Stimulated activated naive CD8-positive, alpha-beta T cell treated with anti-CD3 and anti-CD28 coated beads, Interleukin-15, amount 100 ng/mL, for 72 hours (primary cell): Measurements from ENCODE around the gene NECTIN1.

Source experiments
- ATAC-seq: fragments of 150-1000 bp; cut with Tn5 transposase; 2 replicates; pipeline ENCODE4 v1.10.0; 2021; ENCODE audit warnings: mild to moderate bottlenecking, moderate library complexity
- DNase-seq, 2 donors: peaks; one replicate each; pipeline ENCODE4 v3.0.0; 2021 to 2022
- H3K27ac Mint-ChIP-seq, 2 donors: one replicate each; pipeline ENCODE4 v1.8.0; 2022; ENCODE audit warnings: mild to moderate bottlenecking in 2 of 2, mixed read lengths in 2 of 2, moderate library complexity in 2 of 2
- H3K27me3 Mint-ChIP-seq: one replicate; pipeline ENCODE4 v1.8.0; 2022; ENCODE audit warnings: mixed read lengths
- H3K4me1 Mint-ChIP-seq: one replicate; pipeline ENCODE4 v1.8.0; 2022; ENCODE audit warnings: mild to moderate bottlenecking, mixed read lengths
- H3K4me3 Mint-ChIP-seq, 2 donors: one replicate each; pipeline ENCODE4 v1.8.0; 2022; ENCODE audit warnings: mild to moderate bottlenecking in 2 of 2, mixed read lengths in 2 of 2, moderate library complexity in 1 of 2
- H3K9me3 Mint-ChIP-seq, 2 donors: one replicate each; pipeline ENCODE4 v1.8.0; 2022; ENCODE audit warnings: mixed read lengths in 2 of 2

Gene NECTIN1

GRCh38 chr11:119712459-119713358, 16.3 kb downstream of the NECTIN1 start:
- no peak for DNase-seq
- no peak for ATAC-seq
- peaks cover 34% of the 10 kb centered on the region for H3K27me3 Mint-ChIP-seq
- H3K4me3 Mint-ChIP-seq = no peak overlapping the region
- H3K4me1 Mint-ChIP-seq = peaks cover 21% of the 10 kb centered on the region
- H3K27ac Mint-ChIP-seq = peak overlapping the region in 1 of 2 donors; percentile 14
- H3K9me3 Mint-ChIP-seq = no peaks in the 10 kb centered on the region

DNA sequence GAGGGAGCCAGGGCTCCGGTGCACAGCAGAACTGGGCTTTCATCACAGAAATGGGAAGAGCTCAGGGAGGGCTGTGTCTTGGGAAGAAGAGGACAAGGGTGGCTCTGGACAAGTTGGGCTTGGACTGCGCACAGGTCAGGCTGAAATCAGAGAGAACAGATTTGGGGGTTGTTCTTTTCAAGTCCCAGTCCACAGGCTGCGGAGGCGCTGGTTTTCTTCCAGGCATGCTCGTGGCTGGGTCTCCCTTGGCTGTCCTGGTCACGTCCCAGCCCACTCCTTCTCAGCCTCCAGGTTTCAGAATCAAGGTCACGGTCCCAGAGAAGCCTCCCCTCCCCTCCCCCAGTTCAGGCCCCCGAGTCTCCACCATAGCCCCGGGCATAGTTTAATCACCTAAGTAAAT, 17.0 kb downstream of the NECTIN1 start:
- Mint-ChIP-seq H3K4me1 (peaks cover 21% of the 10 kb centered on the region), H3K27me3 (peaks cover 41% of the 10 kb centered on the region), H3K4me3 (no peak overlapping the region), H3K27ac (no peak overlapping the region), H3K9me3 (no peaks in the 10 kb centered on the region)
- ATAC-seq (no peak), DNase-seq (no peak)

DNA sequence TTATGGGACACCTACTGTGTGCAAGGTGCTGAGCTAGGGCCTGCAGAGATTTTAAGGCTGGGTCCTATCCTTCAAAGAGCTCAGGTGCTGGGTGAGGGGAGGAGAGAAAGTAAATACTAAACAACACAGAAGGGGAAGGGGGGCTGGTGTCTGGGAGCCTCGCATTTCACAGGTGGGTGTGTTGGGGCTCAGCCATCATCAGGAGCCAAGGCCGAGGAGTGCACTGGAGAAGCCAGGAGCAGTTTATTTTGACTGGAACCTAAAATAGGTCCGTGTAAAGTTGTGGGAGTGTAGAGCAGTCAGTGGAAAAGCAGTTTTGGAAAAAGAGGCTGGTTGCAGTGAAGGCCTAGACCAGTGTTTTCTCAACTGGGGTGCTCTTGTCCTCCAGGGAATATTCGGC, 17.5 kb downstream of the NECTIN1 start:
- H3K9me3 Mint-ChIP-seq = no peaks in the 10 kb centered on the region
- peaks cover 41% of the 10 kb centered on the region for H3K27me3 Mint-ChIP-seq
- H3K27ac Mint-ChIP-seq = no peak overlapping the region
- DNase-seq (no peak), ATAC-seq (no peak)
- peaks cover 21% of the 10 kb centered on the region for H3K4me1 Mint-ChIP-seq
- H3K4me3 Mint-ChIP-seq = no peak overlapping the region

GRCh38 chr11:119710417-119710816, 18.6 kb downstream of the NECTIN1 start:
- DNase-seq = no peak
- Mint-ChIP-seq H3K27me3 (peaks cover 41% of the 10 kb centered on the region), H3K9me3 (no peaks in the 10 kb centered on the region), H3K4me3 (no peak overlapping the region), H3K4me1 (peaks cover 21% of the 10 kb centered on the region), H3K27ac (no peak overlapping the region)
- no peak for ATAC-seq

- H3K4me1 Mint-ChIP-seq = peaks cover 21% of the 10 kb centered on the region
- no peak overlapping the region for H3K27ac Mint-ChIP-seq
- DNase-seq (no peak), ATAC-seq (peak; percentile 21)
- H3K9me3 Mint-ChIP-seq = no peaks in the 10 kb centered on the region
- peak overlapping the region in 1 of 2 donors; percentile 37 for H3K4me3 Mint-ChIP-seq
- peaks cover 41% of the 10 kb centered on the region for H3K27me3 Mint-ChIP-seq
These were observed 19.2 kb downstream of the NECTIN1 start for GRCh38 chr11:119709638-119710346.

GRCh38 chr11:119709171-119709570, 19.8 kb downstream of the NECTIN1 start:
- Mint-ChIP-seq H3K27ac (no peak overlapping the region), H3K9me3 (no peaks in the 10 kb centered on the region), H3K4me3 (peak overlapping the region in 1 of 2 donors; percentile 37), H3K4me1 (peaks cover 21% of the 10 kb centered on the region), H3K27me3 (peaks cover 41% of the 10 kb centered on the region)
- DNase-seq = no peak
- peak; percentile 17 for ATAC-seq

DNA sequence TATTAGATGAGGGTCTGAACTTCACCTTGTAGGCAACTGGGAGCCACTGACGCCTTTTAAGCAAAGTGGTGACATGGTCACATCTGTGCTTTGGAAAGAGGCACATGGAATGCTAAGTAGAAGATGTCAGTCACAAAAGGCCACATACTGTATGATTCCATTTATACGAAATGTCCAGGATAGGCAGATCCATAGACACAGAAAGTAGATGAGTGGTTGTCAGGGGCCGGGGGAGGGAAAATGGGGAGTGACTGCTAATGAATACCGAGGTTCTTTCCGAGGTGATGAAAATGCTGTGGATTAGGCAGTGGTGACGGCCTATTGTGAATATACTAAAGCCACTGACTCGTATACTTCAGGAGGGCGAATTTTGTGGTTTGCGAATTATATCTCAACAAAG, 20.6 kb downstream of the NECTIN1 start:
- H3K9me3 Mint-ChIP-seq = no peaks in the 10 kb centered on the region
- peaks cover 41% of the 10 kb centered on the region for H3K27me3 Mint-ChIP-seq
- ATAC-seq = no peak
- DNase-seq = no peak
- H3K27ac Mint-ChIP-seq = no peak overlapping the region
- H3K4me1 Mint-ChIP-seq = peaks cover 21% of the 10 kb centered on the region
- H3K4me3 Mint-ChIP-seq = peak overlapping the region in 1 of 2 donors; percentile 29

DNA sequence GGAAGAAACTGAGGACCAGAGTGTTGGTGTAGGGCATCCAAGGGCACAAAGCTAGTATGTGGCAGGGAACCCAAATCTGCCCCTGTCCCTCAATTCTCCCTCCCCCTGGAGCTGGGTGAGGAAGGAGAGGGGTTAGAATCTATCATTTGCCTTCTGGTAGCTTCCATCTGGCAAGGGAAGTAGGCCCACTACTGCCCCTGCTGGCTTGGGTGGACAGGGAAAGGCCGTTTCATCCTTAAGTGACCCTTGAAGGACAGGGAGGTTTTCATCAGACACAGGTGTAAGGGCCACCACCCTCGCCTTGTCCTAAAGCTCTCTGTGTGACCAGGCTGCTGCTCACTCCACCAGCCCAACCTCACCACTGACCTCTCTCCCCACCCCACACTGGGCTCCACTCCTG, 22.1 kb downstream of the NECTIN1 start:
- peaks cover 35% of the 10 kb centered on the region for H3K27me3 Mint-ChIP-seq
- ATAC-seq (no peak), DNase-seq (no peak)
- H3K9me3 Mint-ChIP-seq = no peaks in the 10 kb centered on the region
- H3K27ac Mint-ChIP-seq = no peak overlapping the region
- H3K4me3 Mint-ChIP-seq = no peak overlapping the region
- peaks cover 21% of the 10 kb centered on the region for H3K4me1 Mint-ChIP-seq

- Mint-ChIP-seq H3K4me1 (peaks cover 21% of the 10 kb centered on the region), H3K4me3 (no peak overlapping the region), H3K9me3 (no peaks in the 10 kb centered on the region), H3K27ac (no peak overlapping the region), H3K27me3 (peaks cover 35% of the 10 kb centered on the region)
- DNase-seq (no peak), ATAC-seq (no peak)
These were observed 23.0 kb downstream of the NECTIN1 start for GRCh38 chr11:119706029-119706428.

DNA sequence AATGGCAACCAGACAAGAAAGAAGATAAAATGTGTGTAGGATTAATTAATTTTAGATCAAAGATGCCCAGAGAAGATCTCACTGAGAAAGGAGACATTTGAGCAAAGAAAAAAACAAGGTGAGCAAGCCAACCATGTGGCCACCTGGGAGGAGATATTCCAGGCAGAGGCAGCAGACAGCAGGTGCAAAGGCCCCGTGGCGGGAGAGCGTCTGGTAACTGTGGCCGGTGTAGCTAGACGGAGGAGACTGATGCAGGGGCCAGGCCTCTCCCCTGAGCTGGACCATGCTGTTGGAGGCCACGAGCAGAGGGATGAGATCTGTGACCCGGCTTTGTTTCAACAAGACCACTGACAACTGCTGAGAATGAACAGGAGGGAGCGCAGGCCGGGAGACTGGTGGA, 23.6 kb downstream of the NECTIN1 start:
- H3K27ac Mint-ChIP-seq = no peak overlapping the region
- no peaks in the 10 kb centered on the region for H3K9me3 Mint-ChIP-seq
- peaks cover 34% of the 10 kb centered on the region for H3K27me3 Mint-ChIP-seq
- DNase-seq = no peak
- peaks cover 19% of the 10 kb centered on the region for H3K4me1 Mint-ChIP-seq
- no peak for ATAC-seq
- no peak overlapping the region for H3K4me3 Mint-ChIP-seq

- Mint-ChIP-seq H3K27ac (no peak overlapping the region), H3K4me3 (no peak overlapping the region), H3K27me3 (peaks cover 29% of the 10 kb centered on the region), H3K4me1 (peaks cover 14% of the 10 kb centered on the region), H3K9me3 (no peaks in the 10 kb centered on the region)
- ATAC-seq = no peak
- DNase-seq = no peak
These were observed 24.2 kb downstream of the NECTIN1 start for GRCh38 chr11:119704849-119705248.

DNA sequence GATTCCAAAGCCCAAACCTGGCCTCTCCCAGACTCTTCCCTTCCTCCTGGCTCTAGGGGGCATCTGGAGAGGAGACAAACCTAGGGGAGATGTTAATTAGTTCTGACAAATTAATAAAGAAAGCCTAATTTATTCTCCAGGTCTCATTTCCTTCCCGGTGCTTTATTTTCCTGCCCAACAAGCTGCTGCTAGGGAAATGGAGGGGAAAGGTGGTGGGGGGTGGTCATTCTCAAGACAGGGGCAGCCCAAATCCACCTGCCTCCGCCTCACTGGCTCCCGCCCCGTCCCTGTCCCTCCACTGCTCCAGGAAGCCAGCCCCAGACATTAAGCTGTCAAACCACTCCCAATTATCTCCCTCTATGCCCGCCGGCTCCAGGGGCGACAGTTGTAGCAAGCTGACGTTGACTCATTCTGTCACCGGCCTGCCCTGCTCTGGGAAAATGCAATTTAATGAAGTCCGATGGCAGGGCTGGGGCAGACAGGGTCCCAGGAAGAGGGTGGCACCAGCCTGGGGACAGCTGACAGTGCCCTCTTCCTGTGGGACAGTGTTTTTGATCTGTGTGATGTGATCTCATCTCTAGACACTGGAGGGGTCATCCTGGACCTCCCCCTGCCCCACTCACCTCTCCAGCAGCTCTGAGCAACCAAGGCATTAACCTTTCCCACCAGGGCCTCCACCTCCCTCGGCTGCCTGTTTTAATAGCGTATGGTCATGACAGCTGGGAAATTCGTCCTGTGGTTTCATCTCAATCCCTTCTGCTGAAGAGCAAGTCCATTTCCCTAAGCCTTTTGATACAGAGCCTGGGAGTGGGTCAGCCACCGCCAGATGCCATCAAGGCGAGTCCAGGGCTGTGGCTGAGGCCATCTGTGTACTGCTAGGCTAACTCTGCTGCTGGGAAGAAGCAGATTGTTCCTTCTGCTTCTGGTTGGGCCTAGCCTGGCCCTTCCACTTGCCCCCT, 27.1 kb downstream of the NECTIN1 start:
- H3K27ac Mint-ChIP-seq = no peak overlapping the region
- peaks cover 3% of the 10 kb centered on the region for H3K4me1 Mint-ChIP-seq
- DNase-seq (no peak), ATAC-seq (no peak)
- no peaks in the 10 kb centered on the region for H3K9me3 Mint-ChIP-seq
- H3K27me3 Mint-ChIP-seq = no peaks in the 10 kb centered on the region
- H3K4me3 Mint-ChIP-seq = no peak overlapping the region

GRCh38 chr11:119700536-119701346, 28.3 kb downstream of the NECTIN1 start:
- Mint-ChIP-seq H3K27me3 (no peaks in the 10 kb centered on the region), H3K4me1 (peaks cover 12% of the 10 kb centered on the region), H3K4me3 (no peak overlapping the region), H3K9me3 (no peaks in the 10 kb centered on the region), H3K27ac (peak overlapping the region in 1 of 2 donors; percentile 27)
- DNase-seq (no peak), ATAC-seq (peak; percentile 35)

- H3K4me1 Mint-ChIP-seq = peaks cover 12% of the 10 kb centered on the region
- no peak for ATAC-seq
- DNase-seq = no peak
- H3K27ac Mint-ChIP-seq = no peak overlapping the region
- H3K4me3 Mint-ChIP-seq = no peak overlapping the region
- no peaks in the 10 kb centered on the region for H3K27me3 Mint-ChIP-seq
- H3K9me3 Mint-ChIP-seq = no peaks in the 10 kb centered on the region
These were observed 29.0 kb downstream of the NECTIN1 start for GRCh38 chr11:119700030-119700429.

DNA sequence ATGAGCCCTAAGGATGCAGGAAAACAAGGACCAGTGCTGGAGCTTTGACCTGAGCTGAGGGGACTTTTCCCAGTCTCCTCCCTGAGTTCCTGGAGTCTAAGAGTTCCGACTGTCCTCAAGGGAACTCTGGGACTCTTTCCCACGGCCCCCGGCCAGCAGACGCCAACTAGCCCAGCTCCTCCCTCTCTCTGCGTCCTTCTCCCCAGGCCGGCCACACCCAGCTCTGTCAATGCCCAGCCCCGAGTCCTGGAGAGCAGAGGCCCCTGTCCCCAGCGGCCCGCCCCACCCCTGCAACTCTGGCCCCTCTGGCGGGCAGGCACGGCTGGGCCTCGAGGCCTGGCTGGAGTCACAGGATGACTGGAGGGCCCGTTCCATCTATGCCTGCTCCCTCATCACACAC, 29.8 kb downstream of the NECTIN1 start:
- peak; percentile 8 for ATAC-seq
- H3K27ac Mint-ChIP-seq = no peak overlapping the region
- DNase-seq = no peak
- H3K9me3 Mint-ChIP-seq = no peaks in the 10 kb centered on the region
- no peak overlapping the region for H3K4me3 Mint-ChIP-seq
- no peaks in the 10 kb centered on the region for H3K27me3 Mint-ChIP-seq
- peaks cover 17% of the 10 kb centered on the region for H3K4me1 Mint-ChIP-seq
